ENCODE measurements around the gene ADCY3.

- TF ChIP-seq TAF1 (IDR thresholded peaks at IDR 0.05; ENCODE audit: borderline replicate concordance, low read depth, low read length) (no peak), POLR2AphosphoS5 (IDR thresholded peaks at IDR 0.05; ENCODE audit: low read depth, low read length) (no peak), POLR2A (IDR thresholded peaks at IDR 0.05; ENCODE audit: low read depth, low read length) (no peak)
Observed at GRCh38 chr2:24912986-24913385, 7.1 kb downstream of the ADCY3 start.

Measured in GM12892 (cell line).